IPS-NIHi7 (cell line): ENCODE measurements around the gene LDLRAP1.

Experiments
- DNase-seq: peaks from one replicate; pipeline ENCODE4 v3.0.0; 2012; ENCODE audit warnings: mixed read lengths; ENCODE audit errors: extremely low spot score

The LDLRAP1 gene

GRCh38 chr1:25543005-25543424, 391 bp upstream of the LDLRAP1 start:
- no peak for DNase-seq

DNA sequence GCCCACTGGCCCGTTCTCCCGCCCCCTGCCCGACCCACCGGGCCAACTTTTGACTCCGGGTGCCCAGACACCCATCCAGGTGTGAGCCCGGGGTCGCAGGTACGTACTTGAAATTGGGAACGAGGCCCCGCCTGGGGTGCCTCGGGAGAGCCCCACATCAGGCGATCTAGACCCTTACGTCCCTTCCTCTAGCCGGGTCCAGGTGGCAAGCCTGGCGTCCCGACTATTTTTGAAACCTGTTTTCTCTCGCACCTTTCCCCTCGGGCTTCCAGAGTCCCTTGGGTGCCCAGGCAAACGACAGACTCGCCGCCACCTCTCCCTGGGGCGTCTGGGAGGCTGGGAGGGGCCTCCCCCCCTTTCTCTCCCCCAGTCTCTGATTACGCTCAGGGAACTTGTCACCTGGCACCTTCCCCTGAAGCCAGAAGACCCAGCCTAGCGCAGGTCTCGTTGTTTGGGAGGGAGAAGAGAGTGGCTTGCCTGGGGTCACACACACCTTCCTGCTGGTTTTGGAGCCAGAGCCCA, 898 bp downstream of the LDLRAP1 start:
- DNase-seq: no peak

DNA sequence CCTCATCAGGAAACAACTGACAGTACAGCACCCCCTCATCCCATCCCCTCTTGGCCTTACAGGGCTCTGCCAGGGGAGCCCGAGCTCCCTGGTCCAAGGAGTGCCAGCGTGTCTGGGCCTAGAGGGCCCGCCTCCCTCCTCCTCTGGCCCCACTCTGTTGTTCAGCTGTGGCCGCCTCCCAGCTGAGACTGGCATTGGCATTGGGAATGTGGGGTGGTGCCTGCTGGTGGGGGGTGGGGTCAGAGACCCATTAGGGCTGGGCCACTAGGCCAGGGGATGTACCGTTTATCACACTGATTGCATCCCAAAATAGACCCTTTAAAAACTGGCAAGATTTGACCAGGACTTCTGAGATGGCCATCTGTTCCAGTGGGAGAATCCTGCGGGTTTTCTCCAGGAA, 1.4 kb downstream of the LDLRAP1 start:
- DNase-seq: no peak

DNA sequence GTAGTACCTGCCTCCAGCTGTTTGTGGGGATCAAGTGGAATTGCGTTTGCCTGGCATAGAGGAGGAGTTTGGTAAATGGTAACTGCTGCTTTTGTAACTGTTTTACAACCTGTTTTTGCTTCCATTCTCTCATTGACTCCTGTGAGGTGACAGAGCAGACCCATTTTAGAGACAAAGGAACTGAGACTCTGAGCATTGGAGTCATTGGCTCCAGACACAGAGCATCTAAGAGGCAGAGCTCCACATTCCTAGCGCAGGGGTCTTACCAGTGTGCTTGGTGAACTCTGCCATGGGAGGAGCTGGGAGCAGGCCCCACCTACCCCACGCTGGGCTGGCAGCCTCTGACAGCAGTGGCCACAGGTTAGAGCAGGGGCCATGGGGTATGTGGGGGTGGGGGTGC, 2.4 kb downstream of the LDLRAP1 start:
- DNase-seq: no peak

- DNase-seq: no peak
Measured at GRCh38 chr1:25546193-25546592, 2.8 kb downstream of the LDLRAP1 start.

DNA sequence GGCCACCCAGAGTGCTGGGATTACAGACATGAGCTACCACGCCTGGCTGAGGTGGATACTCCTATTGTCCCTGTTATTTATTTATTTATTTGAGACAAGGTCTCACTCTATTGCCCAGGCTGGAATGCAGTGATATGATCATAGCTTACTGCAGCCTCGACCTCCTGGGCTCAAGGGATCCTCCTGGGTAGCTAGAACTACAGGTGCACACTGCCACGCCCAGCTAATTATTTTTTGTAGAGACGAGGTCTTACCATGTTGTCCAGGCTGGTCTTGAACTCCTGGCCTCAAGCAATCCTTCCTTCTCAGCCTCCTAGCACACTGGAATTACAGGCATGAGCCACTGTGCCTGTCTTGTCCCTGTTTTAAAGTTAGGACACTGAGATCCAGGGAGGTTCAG, 5.2 kb downstream of the LDLRAP1 start:
- DNase-seq: no peak

- DNase-seq: no peak
Measured at GRCh38 chr1:25549273-25550154, 6.1 kb downstream of the LDLRAP1 start.

DNA sequence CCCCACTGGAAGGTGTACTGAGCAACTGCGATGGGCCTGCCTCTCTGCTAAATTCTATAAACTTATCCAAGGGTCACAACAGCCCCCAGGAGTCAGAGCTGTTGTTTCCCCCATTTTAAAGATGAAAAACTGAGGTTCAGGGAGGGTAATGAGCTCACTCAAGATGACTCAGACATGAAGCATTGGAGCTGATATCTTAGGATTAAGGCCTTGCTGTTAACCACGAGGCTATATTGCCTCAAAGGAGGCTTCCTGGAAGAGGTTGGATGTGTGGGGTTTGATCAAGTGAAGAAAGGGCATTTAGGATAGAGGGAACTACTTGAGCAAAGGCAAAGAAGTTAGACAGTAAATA, 6.7 kb downstream of the LDLRAP1 start:
- no peak for DNase-seq

GRCh38 chr1:25550683-25551310, 7.4 kb downstream of the LDLRAP1 start:
- DNase-seq: no peak

DNA sequence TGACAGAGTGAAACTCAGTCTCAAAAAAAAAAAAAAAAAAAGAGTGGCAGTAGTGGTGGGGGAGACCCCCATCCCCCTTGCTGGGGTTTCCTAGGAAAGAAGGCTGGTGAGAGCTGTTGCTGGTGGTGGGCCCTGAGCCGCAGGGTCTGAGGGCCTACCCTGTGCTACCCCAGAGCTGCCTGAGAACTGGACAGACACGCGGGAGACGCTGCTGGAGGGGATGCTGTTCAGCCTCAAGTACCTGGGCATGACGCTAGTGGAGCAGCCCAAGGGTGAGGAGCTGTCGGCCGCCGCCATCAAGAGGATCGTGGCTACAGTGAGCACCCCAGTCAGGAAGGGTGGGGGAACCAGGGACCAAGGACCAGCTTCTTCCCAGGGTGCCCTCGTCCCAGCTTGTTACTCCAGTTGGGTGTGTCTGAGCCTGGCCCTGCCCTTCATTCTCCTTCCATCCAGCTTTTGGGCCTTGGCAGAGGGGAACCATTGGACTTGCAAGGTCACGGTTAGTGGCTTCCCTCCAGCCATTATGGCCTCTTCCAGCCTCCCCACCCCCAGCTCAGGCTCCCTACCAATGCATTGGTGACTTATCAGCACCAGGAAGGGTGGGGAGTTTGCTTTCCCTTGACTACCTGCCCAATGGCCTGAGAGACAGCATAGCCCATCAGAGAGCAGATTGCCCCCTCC, 10.5 kb downstream of the LDLRAP1 start:
- no peak for DNase-seq

- DNase-seq: no peak
Measured at GRCh38 chr1:25554430-25554780, 11.0 kb downstream of the LDLRAP1 start.

- no peak for DNase-seq
Measured at GRCh38 chr1:25554886-25555752, 11.7 kb downstream of the LDLRAP1 start.

DNA sequence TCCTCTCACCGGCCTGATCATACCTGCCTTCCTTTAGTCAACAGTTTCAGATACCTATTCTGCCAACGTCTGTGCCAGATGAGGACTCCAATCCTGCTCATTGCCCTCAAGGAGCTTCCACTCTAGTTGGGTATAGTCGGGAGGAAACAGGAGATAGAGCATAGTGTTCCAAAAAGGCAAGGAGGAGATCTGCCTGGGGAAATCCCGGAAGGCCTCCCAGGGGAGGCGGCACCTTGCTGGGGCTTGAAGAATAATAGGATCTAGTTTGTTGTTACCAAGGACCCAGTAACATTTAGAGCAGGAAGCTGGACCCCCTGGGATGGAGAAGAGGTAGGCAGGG, 12.3 kb downstream of the LDLRAP1 start:
- no peak for DNase-seq

- DNase-seq: no peak
Measured at GRCh38 chr1:25556132-25556670, 12.8 kb downstream of the LDLRAP1 start.

- DNase-seq: no peak
Measured at GRCh38 chr1:25556791-25557476, 13.5 kb downstream of the LDLRAP1 start.

GRCh38 chr1:25557543-25557942, 14.1 kb downstream of the LDLRAP1 start:
- DNase-seq: no peak

GRCh38 chr1:25559031-25559430, 15.6 kb downstream of the LDLRAP1 start:
- no peak for DNase-seq

- DNase-seq: no peak
Measured at GRCh38 chr1:25560001-25560400, 16.6 kb downstream of the LDLRAP1 start.

- DNase-seq: no peak
Measured at GRCh38 chr1:25560788-25561187, 17.4 kb downstream of the LDLRAP1 start.

DNA sequence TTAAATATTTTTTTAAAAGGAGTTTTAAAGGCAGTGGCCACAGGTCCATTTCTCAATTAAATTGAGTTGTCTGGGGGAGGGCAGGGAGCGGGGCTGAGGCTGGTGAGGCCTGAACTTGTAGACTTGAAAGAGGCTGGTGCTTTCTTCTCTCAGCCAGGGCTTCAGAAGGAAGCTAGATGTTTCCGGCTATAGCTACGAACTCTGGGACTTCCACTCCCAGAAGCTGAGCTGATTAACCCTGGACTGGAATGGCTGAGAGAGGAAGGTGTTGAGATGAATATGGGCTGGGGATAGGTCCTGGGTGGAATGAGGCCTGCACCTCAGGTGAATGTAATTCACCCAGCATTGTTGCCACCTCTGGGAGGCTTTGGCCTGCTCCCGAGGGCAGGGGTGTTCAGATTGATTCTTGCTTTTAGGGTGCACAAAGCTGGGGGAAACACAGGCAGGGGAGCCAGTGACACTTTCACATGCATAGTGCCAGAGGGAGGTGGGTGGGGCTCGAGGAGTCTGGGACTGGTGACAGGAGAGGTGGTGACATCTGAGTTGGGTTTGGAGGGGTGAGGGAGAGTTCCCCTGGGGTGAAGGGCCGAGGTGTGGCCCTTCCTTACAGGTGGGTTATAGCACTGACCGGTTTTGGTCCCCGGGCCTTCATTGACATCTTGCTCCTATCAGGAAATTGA, 18.2 kb downstream of the LDLRAP1 start:
- DNase-seq: no peak
